ENCODE data around the gene NFILZ.

The NFILZ gene

GRCh38 chr19:8629996-8630683 lies at the start of gene NFILZ:
Gene NFILZ, plus strand, starts transcription at chr19:8630633. Its CDS starts 46,133 bp downstream, at chr19:8676766.
- no peak within 1 kb of the TSS for H3K4me3 ChIP-seq (ENCODE audit: low read depth, low read length)
- no peak for DNase-seq
- no peaks in the 10 kb centered on the region for H3K36me3 ChIP-seq (replicated peaks)
- no peak within 1 kb of the TSS for H3K27ac ChIP-seq
- no peak for TF ChIP-seq CTCF (IDR thresholded peaks at IDR 0.05; ENCODE audit: low read depth, low read length, missing control alignments)
- no peaks in the 10 kb centered on the region for H3K27me3 ChIP-seq (replicated peaks)
- in situ Hi-C loops (cut with HindIII; ENCODE audit: low pct_ligation_motif_present, low sequenced_read_pairs): no loop called here

GRCh38 chr19:8580710-8581281 lies 49.6 kb upstream of the NFILZ start:
- Histone ChIP-seq H3K36me3 (replicated peaks) (no peaks in the 10 kb centered on the region), H3K27me3 (replicated peaks) (no peaks in the 10 kb centered on the region), H3K27ac (no peak overlapping the region), H3K4me3 (ENCODE audit: low read depth, low read length) (no peak overlapping the region)
- in situ Hi-C loops (cut with HindIII; ENCODE audit: low pct_ligation_motif_present, low sequenced_read_pairs): no loop called here
- TF ChIP-seq CTCF (IDR thresholded peaks at IDR 0.05; ENCODE audit: low read depth, low read length, missing control alignments): peak; percentile 95
- DNase-seq: peak; percentile 66

DNA sequence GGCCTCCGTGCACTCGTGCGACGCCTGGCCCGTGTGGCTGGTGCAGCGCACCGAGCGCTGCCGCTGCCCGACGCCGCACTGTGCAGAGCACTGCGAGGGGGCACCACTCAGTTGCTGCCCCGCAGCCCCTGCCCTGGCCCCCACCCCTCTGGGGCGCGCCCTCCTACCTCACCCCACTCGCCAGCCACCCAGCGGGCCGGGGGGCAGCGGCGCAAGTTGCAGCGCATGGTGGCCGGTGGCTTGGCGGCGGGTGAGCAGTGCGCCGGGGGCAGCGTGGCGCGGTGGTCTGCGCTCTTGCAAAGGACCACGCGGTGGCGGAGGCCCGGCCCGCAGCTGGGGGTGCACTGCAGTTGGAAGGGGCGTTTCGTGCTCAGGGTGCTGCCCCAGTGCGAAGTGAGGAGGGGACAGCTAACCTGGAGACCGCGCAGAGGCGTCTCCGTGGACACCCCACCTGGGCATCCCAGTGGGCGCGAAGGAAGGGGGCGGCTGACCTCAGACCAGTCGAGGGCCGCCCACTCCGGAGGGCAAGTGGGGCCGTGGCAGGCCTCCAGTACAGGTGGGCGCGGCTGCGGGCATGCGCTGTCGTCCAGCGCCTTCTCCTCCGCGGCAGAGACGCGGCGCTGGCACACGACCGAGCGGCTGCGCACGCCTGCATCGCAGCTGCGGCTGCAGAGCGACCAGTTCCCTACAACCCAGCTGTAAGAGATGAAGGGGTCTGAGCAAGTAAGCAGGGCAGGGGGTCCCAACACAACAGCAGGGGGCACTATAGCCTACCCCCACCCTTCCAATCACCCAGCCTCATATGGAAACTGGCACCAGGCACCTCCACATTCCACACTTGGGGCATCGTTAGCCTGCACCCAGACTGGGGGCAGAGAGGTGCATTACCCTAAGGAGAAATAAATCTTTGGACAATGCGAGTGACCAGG lies 45.2 kb upstream of the NFILZ start:
- no peaks in the 10 kb centered on the region for H3K36me3 ChIP-seq (replicated peaks)
- H3K4me3 ChIP-seq (ENCODE audit: low read depth, low read length): no peak overlapping the region
- H3K27me3 ChIP-seq (replicated peaks): no peaks in the 10 kb centered on the region
- no peak for DNase-seq
- no peak for TF ChIP-seq CTCF (IDR thresholded peaks at IDR 0.05; ENCODE audit: low read depth, low read length, missing control alignments)
- in situ Hi-C loops (cut with HindIII; ENCODE audit: low pct_ligation_motif_present, low sequenced_read_pairs): no loop called here
- no peak overlapping the region for H3K27ac ChIP-seq

DNA sequence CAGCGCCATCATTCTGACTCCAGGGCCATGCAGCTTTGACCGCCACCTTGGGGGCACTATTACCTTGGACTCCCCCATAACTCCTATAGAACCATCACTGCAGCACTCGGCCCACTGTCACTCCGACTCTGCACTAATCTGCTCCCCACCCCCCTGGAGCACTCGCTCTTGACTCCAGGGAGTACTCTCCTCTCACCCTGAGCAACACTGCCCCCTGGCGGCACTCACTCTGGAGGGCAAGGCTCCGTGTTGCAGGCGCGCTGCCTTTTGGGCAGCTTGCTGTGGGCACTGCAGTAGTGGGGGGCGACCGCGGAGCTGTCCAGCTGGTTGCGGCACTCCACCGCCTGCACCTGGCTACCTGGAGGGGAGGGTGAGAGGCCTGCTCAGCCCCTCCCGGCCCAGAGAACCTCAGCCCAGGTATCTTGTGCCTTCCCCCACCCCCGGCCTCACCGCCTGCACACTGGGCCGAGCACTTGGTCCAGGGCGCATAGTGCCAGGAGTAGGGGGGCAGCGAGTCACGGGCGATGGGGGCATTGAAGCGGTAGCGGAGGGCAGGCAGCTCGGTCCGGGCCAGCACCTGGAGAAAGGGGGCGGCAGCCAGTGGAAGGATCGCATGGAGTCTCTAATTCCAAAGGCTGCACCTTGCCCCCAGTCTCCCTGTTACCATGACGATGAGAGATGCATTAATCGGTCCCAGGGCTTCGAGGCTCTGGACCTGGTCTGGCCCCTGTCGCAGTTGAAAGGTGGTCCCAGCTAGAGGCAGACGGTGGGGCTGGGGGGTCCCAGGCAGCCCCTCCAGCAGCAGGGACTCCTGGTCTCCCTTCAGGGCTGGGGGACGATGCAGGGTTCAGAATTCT lies 44.3 kb upstream of the NFILZ start:
- no peak overlapping the region for H3K4me3 ChIP-seq (ENCODE audit: low read depth, low read length)
- peak; percentile 81 for TF ChIP-seq CTCF (IDR thresholded peaks at IDR 0.05; ENCODE audit: low read depth, low read length, missing control alignments)
- H3K27me3 ChIP-seq (replicated peaks): no peaks in the 10 kb centered on the region
- in situ Hi-C loops (cut with HindIII; ENCODE audit: low pct_ligation_motif_present, low sequenced_read_pairs): no loop called here
- H3K27ac ChIP-seq: no peak overlapping the region
- H3K36me3 ChIP-seq (replicated peaks): no peaks in the 10 kb centered on the region
- DNase-seq: no peak

GRCh38 chr19:8589177-8589714 lies 41.2 kb upstream of the NFILZ start:
- H3K36me3 ChIP-seq (replicated peaks): no peaks in the 10 kb centered on the region
- in situ Hi-C loops (cut with HindIII; ENCODE audit: low pct_ligation_motif_present, low sequenced_read_pairs): no loop called here
- no peak overlapping the region for H3K27ac ChIP-seq
- no peaks in the 10 kb centered on the region for H3K27me3 ChIP-seq (replicated peaks)
- H3K4me3 ChIP-seq (ENCODE audit: low read depth, low read length): no peak overlapping the region
- no peak for DNase-seq
- no peak for TF ChIP-seq CTCF (IDR thresholded peaks at IDR 0.05; ENCODE audit: low read depth, low read length, missing control alignments)

All from brain microvascular endothelial cell (primary cell).